ENCODE results near the gene CLMP. TPM values are rescaled to one million over a fixed set of nuclear protein-coding genes. Genes with fewer than 3 reads are reported as not detected.
"Not testable (repeated sequence)": the region's sequence is repeated elsewhere in the genome, so short reads cannot be mapped to it uniquely, and the experiment has no call there.

Gene CLMP
- total RNA-seq, 1 experiment from 2014 or later = 17.3 TPM

DNA sequence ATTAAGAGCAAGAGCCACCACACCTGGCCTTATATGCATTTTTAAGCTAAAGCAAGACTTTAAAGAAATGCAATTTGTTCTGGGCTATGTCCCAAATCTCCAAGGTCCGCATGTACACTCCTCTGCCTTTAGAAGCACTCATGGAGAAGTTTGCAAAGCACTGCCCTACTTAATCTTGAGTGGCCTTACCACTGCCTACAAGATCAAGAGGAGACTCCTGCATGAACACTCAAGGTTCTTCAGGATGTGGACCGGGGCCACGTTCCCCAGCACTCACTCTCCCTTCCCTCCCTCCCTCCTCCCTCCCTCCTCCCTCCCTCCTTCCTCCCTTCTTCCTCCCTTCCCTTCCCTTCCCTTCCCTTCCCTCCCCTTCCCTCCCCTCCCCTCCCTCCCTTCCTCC lies 69.9 kb downstream of the CLMP start:
- Histone ChIP-seq H3K4me1 (peaks cover 3% of the 10 kb centered on the region; the same call in 1 of the 2 replicates), H3K9me3 (replicated peaks) (no peaks in the 10 kb centered on the region), H3K27me3 (no peaks in the 10 kb centered on the region), H3K4me3 (no peak overlapping the region), H3K27ac (no peak overlapping the region), H3K36me3 (no peaks in the 10 kb centered on the region)
- no peak for DNase-seq

DNA sequence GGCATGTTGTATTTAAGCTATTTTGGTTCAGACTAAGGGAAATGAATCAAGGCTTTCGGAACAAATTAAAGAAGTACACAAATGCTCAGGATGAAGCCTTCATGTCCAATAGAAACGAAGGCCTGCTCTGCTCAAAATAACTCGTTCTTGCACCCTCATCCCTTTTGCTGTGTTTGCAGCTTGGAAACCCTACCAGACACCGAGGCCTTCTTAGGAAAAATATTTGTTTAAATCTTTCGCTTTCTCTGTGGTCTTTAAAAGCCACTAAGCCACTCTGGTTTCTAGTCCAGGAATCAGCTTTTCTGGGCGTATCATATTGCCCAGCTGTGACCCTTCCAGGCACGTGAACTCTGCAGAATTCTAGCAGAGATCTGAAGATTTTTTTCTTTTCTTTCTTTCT lies 72.2 kb downstream of the CLMP start:
- peak in 1 of 2 experiments; percentile 44 for DNase-seq
- H3K4me1 ChIP-seq = no peaks in the 10 kb centered on the region
- H3K27me3 ChIP-seq = no peaks in the 10 kb centered on the region
- no peaks in the 10 kb centered on the region for H3K36me3 ChIP-seq
- H3K27ac ChIP-seq = no peak overlapping the region
- H3K9me3 ChIP-seq (replicated peaks) = no peaks in the 10 kb centered on the region
- no peak overlapping the region for H3K4me3 ChIP-seq

DNA sequence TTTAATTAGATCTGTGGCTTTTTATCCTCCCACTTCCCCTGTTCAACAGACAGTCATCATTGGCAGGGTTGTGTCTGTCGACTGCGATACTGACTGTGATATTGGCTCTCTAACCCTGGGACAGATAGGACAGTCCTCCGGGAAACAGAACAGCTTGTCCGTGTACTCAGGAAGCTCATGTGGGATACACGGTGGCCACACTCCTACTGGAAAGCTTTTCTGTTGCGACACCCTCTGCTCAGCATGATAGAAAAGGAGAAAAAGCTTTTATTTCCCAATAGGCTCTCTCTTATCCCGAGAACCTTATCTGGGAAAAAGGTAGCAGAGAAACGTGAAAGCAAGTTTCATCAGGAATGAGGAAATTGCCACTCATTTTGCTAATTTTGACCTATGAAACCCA lies 72.7 kb downstream of the CLMP start:
- Histone ChIP-seq H3K9me3 (replicated peaks) (no peaks in the 10 kb centered on the region), H3K36me3 (no peaks in the 10 kb centered on the region), H3K27ac (no peak overlapping the region), H3K4me3 (no peak overlapping the region), H3K27me3 (no peaks in the 10 kb centered on the region), H3K4me1 (no peaks in the 10 kb centered on the region)
- no peak for DNase-seq

DNA sequence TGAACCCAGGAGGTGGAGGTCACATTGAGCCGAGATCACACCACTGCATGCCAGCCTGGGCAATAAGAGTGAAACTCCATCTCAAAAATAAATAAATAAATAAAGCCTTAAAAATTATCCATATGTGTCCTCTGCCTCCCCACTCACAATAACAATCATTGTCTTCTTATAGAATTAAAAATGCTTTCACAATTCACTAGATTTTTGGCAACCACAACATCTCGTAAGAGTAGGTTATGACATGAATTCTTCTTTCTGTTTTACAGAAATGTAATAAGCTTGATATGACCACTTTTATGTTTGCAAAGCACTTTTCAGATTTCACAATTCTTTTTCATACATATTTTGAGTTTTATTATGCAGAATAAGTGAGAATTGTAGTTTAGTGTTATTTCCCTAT lies 78.6 kb downstream of the CLMP start:
- H3K27ac ChIP-seq = no peak overlapping the region
- no peaks in the 10 kb centered on the region for H3K9me3 ChIP-seq (replicated peaks)
- H3K4me3 ChIP-seq = no peak overlapping the region

DNA sequence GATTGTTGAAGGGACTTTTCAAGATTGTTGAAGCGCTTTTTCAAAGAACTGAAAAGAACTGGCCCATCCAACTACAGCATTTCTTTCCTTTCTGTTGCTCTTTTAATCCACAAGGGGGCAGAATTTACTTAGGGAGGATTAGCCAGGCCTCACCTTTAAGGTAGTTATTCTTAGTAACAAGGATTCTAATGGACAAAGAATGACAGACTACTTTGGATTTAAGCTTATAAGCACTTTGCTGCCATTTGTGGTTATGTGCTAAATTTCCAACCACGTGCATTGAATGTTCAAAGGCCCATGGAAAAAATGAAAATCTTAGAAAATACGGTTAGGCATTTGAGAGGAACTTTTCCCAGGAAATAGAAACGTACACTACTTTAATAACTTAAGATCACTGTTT lies 83.6 kb downstream of the CLMP start:
- DNase-seq = peak in 1 of 2 experiments; percentile 55
- Histone ChIP-seq H3K27ac (no peak overlapping the region), H3K36me3 (no peaks in the 10 kb centered on the region), H3K27me3 (no peaks in the 10 kb centered on the region), H3K4me1 (no peaks in the 10 kb centered on the region), H3K4me3 (no peak overlapping the region), H3K9me3 (replicated peaks) (no peaks in the 10 kb centered on the region)

More for the DNA sequence above, 78.6 kb downstream of the CLMP start:
- DNase-seq = no peak
- no peaks in the 10 kb centered on the region for H3K36me3 ChIP-seq
- no peaks in the 10 kb centered on the region for H3K27me3 ChIP-seq
- no peaks in the 10 kb centered on the region for H3K4me1 ChIP-seq

DNA sequence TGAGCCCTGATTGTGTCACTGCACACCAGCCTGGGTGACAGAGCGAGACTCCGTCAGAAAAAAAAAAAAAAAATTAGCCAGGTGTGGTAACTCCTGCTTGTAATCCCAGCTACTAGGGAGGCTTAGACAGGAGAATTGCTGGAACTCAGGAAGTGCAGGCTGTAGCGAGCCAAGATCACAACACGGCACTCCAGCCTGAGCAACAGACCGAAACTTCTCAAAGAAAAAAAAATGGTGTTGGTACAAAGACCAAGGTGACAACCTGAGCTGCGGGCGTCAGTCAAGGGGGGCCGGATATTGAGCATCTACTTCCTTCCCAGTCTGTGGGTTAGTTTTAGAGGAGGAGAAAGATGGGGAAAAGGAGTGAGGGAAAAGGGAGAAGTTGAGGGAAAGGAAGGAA lies 84.7 kb downstream of the CLMP start:
- Histone ChIP-seq H3K27ac (no peak overlapping the region), H3K27me3 (no peaks in the 10 kb centered on the region), H3K4me1 (no peaks in the 10 kb centered on the region), H3K36me3 (no peaks in the 10 kb centered on the region), H3K9me3 (replicated peaks) (no peaks in the 10 kb centered on the region), H3K4me3 (no peak overlapping the region)
- no peak for DNase-seq

DNA sequence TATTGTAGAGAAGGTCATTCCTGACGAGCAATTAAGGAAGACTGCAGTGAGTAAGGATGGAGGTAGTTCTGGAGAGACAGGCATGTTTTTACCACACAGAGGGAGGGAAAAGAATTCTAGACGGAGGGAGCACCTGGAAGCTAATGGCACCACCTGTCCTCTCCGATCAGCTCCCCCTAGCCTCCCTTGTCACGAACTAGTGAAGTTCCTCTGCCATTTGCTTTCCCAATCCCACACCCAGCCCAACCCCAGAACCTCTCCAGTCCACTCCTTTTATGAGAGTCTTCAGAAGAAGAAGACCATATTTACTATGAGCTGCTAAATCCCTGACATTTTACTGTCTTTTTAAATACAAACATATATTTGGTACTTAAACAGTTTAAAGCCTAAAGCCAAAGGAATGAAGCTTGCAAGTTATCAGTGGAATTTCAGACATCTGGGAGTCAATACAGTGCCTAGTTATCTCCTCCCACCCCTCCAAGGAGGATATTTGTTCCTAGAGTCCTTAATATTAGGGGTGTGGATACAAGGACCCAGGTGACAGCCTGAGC lies 87.0 kb downstream of the CLMP start:
- no peaks in the 10 kb centered on the region for H3K36me3 ChIP-seq
- H3K4me1 ChIP-seq = no peaks in the 10 kb centered on the region
- no peak for DNase-seq
- no peak overlapping the region for H3K27ac ChIP-seq
- H3K9me3 ChIP-seq (replicated peaks) = no peaks in the 10 kb centered on the region
- H3K4me3 ChIP-seq = no peak overlapping the region
- no peaks in the 10 kb centered on the region for H3K27me3 ChIP-seq

DNA sequence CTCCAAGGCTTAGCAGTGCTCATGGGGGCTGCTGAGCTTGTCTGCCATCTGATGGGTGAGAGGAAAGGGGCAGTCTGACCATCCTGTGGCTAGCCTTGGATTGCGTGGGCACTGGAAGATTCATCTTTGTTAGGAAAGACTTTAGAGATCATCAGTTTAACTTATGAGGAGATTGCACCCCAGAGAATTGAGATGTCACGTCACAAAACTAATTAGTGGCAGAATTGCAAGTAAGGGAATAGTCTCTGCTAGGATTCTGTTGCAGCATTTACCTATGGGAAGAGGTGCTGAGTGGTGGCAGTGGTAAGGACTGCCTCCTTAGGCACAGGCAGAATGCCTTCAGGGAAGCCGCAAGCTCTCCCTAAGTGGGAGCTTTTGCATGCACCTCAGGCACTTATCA lies 90.4 kb downstream of the CLMP start:
- Histone ChIP-seq H3K36me3 (no peaks in the 10 kb centered on the region), H3K4me3 (no peak overlapping the region), H3K27ac (no peak overlapping the region), H3K27me3 (no peaks in the 10 kb centered on the region), H3K9me3 (replicated peaks) (no peaks in the 10 kb centered on the region), H3K4me1 (no peaks in the 10 kb centered on the region)
- no peak for DNase-seq

DNA sequence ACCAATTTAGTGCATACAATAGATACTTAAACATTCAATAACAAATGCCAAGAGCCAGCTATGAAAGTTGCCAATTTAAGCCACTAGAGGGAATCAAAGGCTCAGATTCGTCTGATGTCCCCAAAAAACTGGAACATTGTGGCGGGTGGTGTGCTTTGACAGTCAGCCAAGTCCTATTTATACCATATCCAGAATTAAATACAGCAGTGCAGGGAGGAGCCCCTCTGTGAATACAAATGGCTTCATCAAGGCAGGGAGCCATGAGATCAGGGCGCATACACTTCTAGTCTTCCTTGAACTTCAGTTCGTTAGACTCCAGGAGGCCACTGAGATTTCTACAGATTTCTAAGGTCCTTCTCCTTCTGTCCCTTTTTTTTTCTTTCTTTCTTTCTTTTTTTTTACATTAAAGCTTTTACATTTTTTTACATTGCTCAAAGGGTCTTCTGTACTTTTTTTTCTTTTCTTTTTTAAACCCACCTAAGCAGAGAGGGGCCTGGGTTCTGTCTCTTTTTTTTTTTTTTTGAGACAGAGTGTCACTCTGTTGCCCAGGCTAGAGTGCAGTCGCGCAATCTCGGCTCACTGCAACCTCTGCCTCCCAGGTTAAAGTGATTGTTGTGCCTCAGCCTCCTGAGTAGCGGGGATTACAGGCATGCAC lies 91.6 kb downstream of the CLMP start:
- peak; percentile 60 to 79 for DNase-seq
- Histone ChIP-seq H3K27ac (no peak overlapping the region), H3K27me3 (no peaks in the 10 kb centered on the region), H3K4me3 (no peak overlapping the region), H3K9me3 (replicated peaks) (no peaks in the 10 kb centered on the region), H3K36me3 (no peaks in the 10 kb centered on the region), H3K4me1 (no peaks in the 10 kb centered on the region)

DNA sequence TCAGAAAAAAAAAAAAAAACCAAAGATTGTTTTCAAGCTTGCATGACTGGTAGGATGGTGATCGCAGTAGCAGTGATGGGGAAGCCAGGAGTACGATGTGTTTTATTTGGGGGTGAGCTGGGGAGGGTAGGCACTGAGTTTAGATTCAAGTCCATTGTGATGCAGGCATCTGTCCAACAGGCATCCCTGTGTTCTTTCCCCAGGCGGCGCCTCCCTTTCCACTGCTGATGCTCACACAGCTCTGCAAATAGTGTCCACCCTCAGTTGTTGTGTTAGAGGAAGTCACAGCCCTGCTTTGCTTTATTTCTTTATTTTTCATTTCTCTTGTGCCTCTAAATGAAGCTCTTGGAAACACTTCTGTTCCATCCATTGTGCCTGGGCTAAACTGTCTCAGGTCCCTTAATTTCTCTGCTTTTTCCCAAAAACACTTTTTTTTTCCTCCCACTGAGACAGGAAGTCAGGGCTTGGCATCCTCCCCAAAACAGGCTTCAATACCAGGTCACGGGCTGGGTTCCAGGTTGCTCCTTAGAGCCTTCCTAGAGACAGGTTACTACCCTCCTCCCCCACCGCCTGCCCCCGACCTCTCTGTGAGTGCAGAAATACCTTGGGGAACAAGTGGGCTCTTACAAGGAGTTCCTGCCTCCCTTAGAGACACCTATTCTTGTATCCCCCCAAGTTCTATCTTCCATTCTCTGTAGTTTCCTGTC lies 94.5 kb downstream of the CLMP start:
- Histone ChIP-seq H3K4me3 (no peak overlapping the region), H3K27me3 (no peaks in the 10 kb centered on the region), H3K9me3 (replicated peaks) (no peaks in the 10 kb centered on the region), H3K36me3 (0 out of 2 replicates have a peak, but pooled peaks cover 3% of the 10 kb centered on the region), H3K4me1 (no peaks in the 10 kb centered on the region), H3K27ac (no peak overlapping the region)
- no peak for DNase-seq

DNA sequence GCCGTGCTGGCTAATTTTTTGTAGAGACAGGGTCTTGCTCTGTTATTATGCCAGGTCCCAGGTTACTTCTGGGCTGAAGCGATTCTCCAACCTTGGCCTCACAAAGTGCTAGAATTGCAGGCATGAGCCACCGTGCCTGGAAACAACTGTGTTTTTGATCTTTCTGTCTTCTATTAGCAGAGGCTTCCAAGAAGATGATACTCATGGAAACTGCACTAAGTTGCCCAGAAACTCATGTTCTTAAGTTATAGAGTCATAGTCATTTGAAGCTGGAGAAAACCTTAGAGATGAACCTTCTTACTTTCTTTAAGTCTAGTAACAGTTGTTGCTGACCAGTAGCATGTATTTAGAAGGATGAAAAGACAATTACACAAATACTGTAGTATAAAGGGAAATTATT lies 96.1 kb downstream of the CLMP start:
- Histone ChIP-seq H3K4me1 (no peaks in the 10 kb centered on the region), H3K4me3 (no peak overlapping the region), H3K27ac (no peak overlapping the region), H3K9me3 (replicated peaks) (no peaks in the 10 kb centered on the region), H3K36me3 (0 out of 2 replicates have a peak, but pooled peaks cover 8% of the 10 kb centered on the region), H3K27me3 (no peaks in the 10 kb centered on the region)
- DNase-seq = no peak

DNA sequence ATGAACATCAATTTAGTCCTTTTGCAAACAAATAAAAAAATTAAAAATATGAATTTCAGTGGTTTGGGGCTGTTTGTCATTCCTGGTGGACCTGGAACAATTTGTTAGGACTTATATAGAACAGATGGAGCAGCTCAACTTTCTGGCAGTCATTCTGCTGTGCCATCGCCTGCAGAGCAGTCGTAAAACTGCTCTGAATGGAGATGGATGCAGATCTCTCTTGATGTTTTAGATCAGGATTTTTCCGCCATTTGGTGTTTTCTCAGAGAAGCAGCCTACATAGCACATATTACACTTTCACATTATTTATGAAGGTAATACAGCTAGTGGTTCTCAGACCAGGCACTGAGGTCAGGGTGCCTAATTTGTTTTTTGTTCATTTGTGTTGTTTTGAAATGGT lies 101.3 kb downstream of the CLMP start:
- Histone ChIP-seq H3K27me3 (no peaks in the 10 kb centered on the region), H3K4me1 (no peaks in the 10 kb centered on the region), H3K27ac (no peak overlapping the region), H3K36me3 (0 out of 2 replicates have a peak, but pooled peaks cover 8% of the 10 kb centered on the region), H3K9me3 (replicated peaks) (no peaks in the 10 kb centered on the region), H3K4me3 (no peak overlapping the region)
- no peak for DNase-seq

DNA sequence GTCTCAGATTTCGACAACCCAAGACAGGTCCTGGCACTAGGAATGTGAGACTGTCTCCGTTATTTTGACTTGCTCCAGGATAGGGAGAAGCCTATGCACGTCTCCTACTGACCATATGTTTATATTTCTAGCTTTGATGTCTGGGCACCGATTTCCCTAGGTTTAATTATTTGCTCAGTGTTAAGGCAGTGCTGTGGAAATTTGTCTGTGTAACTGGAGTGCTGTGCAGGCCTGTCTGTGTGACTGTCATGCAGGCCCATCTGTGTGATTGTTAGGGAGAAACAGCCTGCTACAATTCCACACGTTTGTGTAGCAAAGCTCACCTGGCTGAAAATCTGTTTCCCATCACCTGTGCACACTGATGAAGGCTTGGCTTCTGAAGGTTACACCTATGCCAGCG lies 103.5 kb downstream of the CLMP start:
- no peak for DNase-seq
- no peaks in the 10 kb centered on the region for H3K27me3 ChIP-seq
- no peaks in the 10 kb centered on the region for H3K4me1 ChIP-seq
- H3K4me3 ChIP-seq = no peak overlapping the region
- H3K27ac ChIP-seq = no peak overlapping the region
- no peaks in the 10 kb centered on the region for H3K9me3 ChIP-seq (replicated peaks)
- H3K36me3 ChIP-seq = 0 out of 2 replicates have a peak, but pooled peaks cover 8% of the 10 kb centered on the region

DNA sequence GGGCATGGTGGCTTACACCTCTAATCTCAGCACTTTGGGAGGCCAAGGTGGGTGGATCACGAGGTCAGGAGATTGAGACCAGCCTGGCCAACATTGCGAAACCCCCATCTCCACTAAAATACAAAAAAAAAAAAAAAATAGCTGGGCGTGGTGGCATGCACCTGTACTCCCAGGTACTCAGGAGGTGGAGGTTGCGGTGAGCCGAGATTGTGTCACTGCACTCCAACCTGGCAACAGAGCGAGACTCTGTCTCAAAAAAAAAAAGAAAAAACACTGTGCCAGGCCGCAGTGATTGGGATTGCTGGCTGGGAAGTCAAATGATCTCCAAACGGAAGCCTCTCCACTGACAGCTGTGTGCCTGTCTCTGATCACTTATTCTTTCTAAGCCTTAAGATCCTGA lies 104.9 kb downstream of the CLMP start:
- H3K9me3 ChIP-seq (replicated peaks); H3K4me1 ChIP-seq; H3K36me3 ChIP-seq; H3K27me3 ChIP-seq; DNase-seq; H3K27ac ChIP-seq; H3K4me3 ChIP-seq: not testable (repeated sequence)

DNA sequence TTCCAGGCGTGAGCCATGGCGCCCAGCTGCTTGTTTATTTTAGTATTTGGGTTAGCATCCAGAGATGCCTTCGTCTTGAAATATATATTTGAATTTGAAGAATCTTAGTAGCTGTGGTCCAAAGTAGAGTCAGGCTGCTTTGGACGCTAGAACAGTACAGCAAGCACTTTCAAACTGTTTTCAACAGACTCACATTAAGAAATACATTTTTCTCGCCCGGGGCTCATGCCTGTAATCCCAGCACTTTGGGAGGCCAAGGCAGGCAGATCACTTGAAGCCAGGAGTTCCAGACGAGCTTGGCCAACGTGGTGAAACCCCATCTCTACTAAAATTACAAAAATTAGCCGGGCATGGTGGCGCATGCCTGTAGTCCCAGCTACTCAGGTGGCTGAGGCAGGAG lies 106.2 kb downstream of the CLMP start:
- not testable (repeated sequence) for DNase-seq; H3K36me3 ChIP-seq; H3K27ac ChIP-seq; H3K9me3 ChIP-seq (replicated peaks); H3K4me1 ChIP-seq; H3K27me3 ChIP-seq; H3K4me3 ChIP-seq

Measured in SJCRH30 (cell line).